ENCODE data around the gene SCML1. TPM values are rescaled to one million over a fixed set of nuclear protein-coding genes. Genes with fewer than 3 reads are reported as not detected.

The SCML1 gene
- total RNA-seq, 1 donor from 2014 or later = 3.7 TPM

- H3K27me3 Mint-ChIP-seq = no peaks in the 10 kb centered on the region
- no peaks in the 10 kb centered on the region for H3K9me3 Mint-ChIP-seq (ENCODE audit: low read depth)
- DNase-seq (ENCODE audit: low spot score, unreplicated experiment) = no peak
- peaks cover 18% of the 10 kb centered on the region for H3K4me1 Mint-ChIP-seq (ENCODE audit: low read depth)
- H3K4me3 Mint-ChIP-seq (ENCODE audit: low read depth) = no peak overlapping the region
- TF ChIP-seq CTCF (IDR thresholded peaks at IDR 0.05; ENCODE audit: unreplicated experiment) = no peak
- H3K27ac Mint-ChIP-seq = no peak overlapping the region
- H3K36me3 Mint-ChIP-seq (ENCODE audit: insufficient read depth) = peaks cover 52% of the 10 kb centered on the region
Measured at GRCh38 chrX:17725181-17725580, 12.1 kb upstream of the SCML1 start.

- peaks cover 60% of the 10 kb centered on the region for H3K36me3 Mint-ChIP-seq (ENCODE audit: insufficient read depth)
- H3K27me3 Mint-ChIP-seq = no peaks in the 10 kb centered on the region
- no peak for TF ChIP-seq CTCF (IDR thresholded peaks at IDR 0.05; ENCODE audit: unreplicated experiment)
- H3K4me1 Mint-ChIP-seq (ENCODE audit: low read depth) = peaks cover 25% of the 10 kb centered on the region
- no peak for DNase-seq (ENCODE audit: low spot score, unreplicated experiment)
- H3K27ac Mint-ChIP-seq = no peak overlapping the region
- no peaks in the 10 kb centered on the region for H3K9me3 Mint-ChIP-seq (ENCODE audit: low read depth)
- no peak overlapping the region for H3K4me3 Mint-ChIP-seq (ENCODE audit: low read depth)
Measured at GRCh38 chrX:17732138-17732783, 5.0 kb upstream of the SCML1 start.

- no peak overlapping the region for H3K4me3 Mint-ChIP-seq (ENCODE audit: low read depth)
- no peak for TF ChIP-seq CTCF (IDR thresholded peaks at IDR 0.05; ENCODE audit: unreplicated experiment)
- peaks cover 4% of the 10 kb centered on the region for H3K9me3 Mint-ChIP-seq (ENCODE audit: low read depth)
- H3K27ac Mint-ChIP-seq = peak overlapping the region; percentile 90
- no peak for DNase-seq (ENCODE audit: low spot score, unreplicated experiment)
- H3K36me3 Mint-ChIP-seq (ENCODE audit: insufficient read depth) = peaks cover 34% of the 10 kb centered on the region
- peaks cover 36% of the 10 kb centered on the region for H3K4me1 Mint-ChIP-seq (ENCODE audit: low read depth)
- H3K27me3 Mint-ChIP-seq = peaks cover 1% of the 10 kb centered on the region
Measured at GRCh38 chrX:17735406-17735805, 1.9 kb upstream of the SCML1 start.

GRCh38 chrX:17736478-17736855, 826 bp upstream of the SCML1 start:
- Mint-ChIP-seq H3K27me3 (peaks cover 3% of the 10 kb centered on the region), H3K9me3 (ENCODE audit: low read depth) (peaks cover 4% of the 10 kb centered on the region), H3K36me3 (ENCODE audit: insufficient read depth) (peaks cover 30% of the 10 kb centered on the region), H3K4me3 (ENCODE audit: low read depth) (peak overlapping the region; percentile 74), H3K27ac (peak overlapping the region; percentile 93), H3K4me1 (ENCODE audit: low read depth) (peaks cover 36% of the 10 kb centered on the region)
- no peak for TF ChIP-seq CTCF (IDR thresholded peaks at IDR 0.05; ENCODE audit: unreplicated experiment)
- no peak for DNase-seq (ENCODE audit: low spot score, unreplicated experiment)

- no peak for DNase-seq (ENCODE audit: low spot score, unreplicated experiment)
- peaks cover 33% of the 10 kb centered on the region for H3K4me1 Mint-ChIP-seq (ENCODE audit: low read depth)
- peak overlapping the region; percentile 91 for H3K27ac Mint-ChIP-seq
- H3K36me3 Mint-ChIP-seq (ENCODE audit: insufficient read depth) = peaks cover 19% of the 10 kb centered on the region
- H3K9me3 Mint-ChIP-seq (ENCODE audit: low read depth) = peaks cover 4% of the 10 kb centered on the region
- peak overlapping the region; percentile 85 for H3K4me3 Mint-ChIP-seq (ENCODE audit: low read depth)
- TF ChIP-seq CTCF (IDR thresholded peaks at IDR 0.05; ENCODE audit: unreplicated experiment) = no peak
- H3K27me3 Mint-ChIP-seq = peaks cover 6% of the 10 kb centered on the region
Measured at GRCh38 chrX:17737710-17737985, 355 bp downstream of the SCML1 start.

All from progenitor cell of endocrine pancreas (in vitro differentiated cells).